GM12892 (cell line): Measurements from ENCODE around the gene CLCF1.

ENCODE experiments used
- POLR2A ChIP-seq: IDR thresholded peaks from 2 replicates; pipeline ENCODE4 v1.6.1; 2011; ENCODE audit warnings: low read depth, low read length, control low read depth
- POLR2AphosphoS5 ChIP-seq: IDR thresholded peaks from 2 replicates; pipeline ENCODE4 v1.6.1; 2011; ENCODE audit warnings: low read depth, low read length, control low read depth
- TAF1 ChIP-seq: IDR thresholded peaks from 2 replicates; pipeline ENCODE4 v1.6.1; 2011; ENCODE audit warnings: low read depth, mild to moderate bottlenecking, control low read depth, low read length, borderline replicate concordance

GRCh38 chr11:67369275-67369674, 4.1 kb downstream of the CLCF1 start:
- TF ChIP-seq POLR2A (no peak), TAF1 (no peak), POLR2AphosphoS5 (no peak)
